Epithelial cell of esophagus (primary cell): ENCODE results near the gene OR2T1.

Source experiments
- DNase-seq: peaks from one replicate; pipeline ENCODE4 v3.0.0; 2010; ENCODE audit warnings: low read depth
- H3K4me3 ChIP-seq: 2 replicates; pipeline ENCODE4 v1.5.1; 2011; ENCODE audit warnings: mild to moderate bottlenecking, low read length, control low read depth
- CTCF ChIP-seq: IDR thresholded peaks from 2 replicates; pipeline ENCODE4 v1.5.1; 2011; ENCODE audit warnings: low read depth, mild to moderate bottlenecking, low read length, control low read depth, inconsistent platforms; ENCODE audit not compliant: insufficient read depth; ENCODE audit errors: missing control alignments

OR2T1 gene

GRCh38 chr1:248375446-248375845 is 27.4 kb upstream of the OR2T1 start, which contains the start of gene OR2T6:
OR2T6 (plus strand) TSS chr1:248375746; CDS start chr1:248387609, 11,863 bp downstream.
- TF ChIP-seq CTCF, result no peak
- no peak within 1 kb of the TSS for H3K4me3 ChIP-seq
- DNase-seq, result no peak

GRCh38 chr1:248376916-248377315 is 25.9 kb upstream of the OR2T1 start:
- no peak for DNase-seq
- H3K4me3 ChIP-seq, result no peak overlapping the region
- no peak for TF ChIP-seq CTCF

GRCh38 chr1:248380854-248381253 is 22.0 kb upstream of the OR2T1 start:
- no peak overlapping the region for H3K4me3 ChIP-seq
- TF ChIP-seq CTCF, result no peak
- no peak for DNase-seq

GRCh38 chr1:248388426-248388825 is 14.4 kb upstream of the OR2T1 start:
- DNase-seq, result no peak
- no peak overlapping the region for H3K4me3 ChIP-seq
- TF ChIP-seq CTCF, result no peak

GRCh38 chr1:248393050-248393449 is 9.8 kb upstream of the OR2T1 start:
- H3K4me3 ChIP-seq, result no peak overlapping the region
- no peak for TF ChIP-seq CTCF
- DNase-seq, result no peak

- peak; percentile 11 for DNase-seq
- TF ChIP-seq CTCF, result no peak
Measured at GRCh38 chr1:248404024-248404423, 1.2 kb downstream of the OR2T1 start.

More at GRCh38 chr1:248404024-248404423, 1.2 kb downstream of the OR2T1 start:
- no peak overlapping the region for H3K4me3 ChIP-seq
